Right lobe of liver (tissue), 4 donors: ENCODE results near the gene C2.

Experiments used
- CTCF ChIP-seq, 4 donors: fragments of 200-600 bp in 3 of 4; fragments of 450-650 bp in 1 of 4; IDR thresholded peaks; one replicate each; pipeline versions ENCODE4 v1.5.1 to v1.8.0; 2016 to 2022; ENCODE audit warnings: antibody characterized with exemption in 4 of 4, mild to moderate bottlenecking in 2 of 4
- POLR2A ChIP-seq: fragments of 450-650 bp; IDR thresholded peaks from one replicate; pipeline ENCODE4 v1.6.1; 2017; ENCODE audit warnings: antibody characterized with exemption, mild to moderate bottlenecking
- donor health status: DM: no; HTN: no; CAD: no.
- donor health status: DM: no; HTN: no; CAD: no.
- donor health status: DM: no; HTN: yes; CAD: no.

DNA sequence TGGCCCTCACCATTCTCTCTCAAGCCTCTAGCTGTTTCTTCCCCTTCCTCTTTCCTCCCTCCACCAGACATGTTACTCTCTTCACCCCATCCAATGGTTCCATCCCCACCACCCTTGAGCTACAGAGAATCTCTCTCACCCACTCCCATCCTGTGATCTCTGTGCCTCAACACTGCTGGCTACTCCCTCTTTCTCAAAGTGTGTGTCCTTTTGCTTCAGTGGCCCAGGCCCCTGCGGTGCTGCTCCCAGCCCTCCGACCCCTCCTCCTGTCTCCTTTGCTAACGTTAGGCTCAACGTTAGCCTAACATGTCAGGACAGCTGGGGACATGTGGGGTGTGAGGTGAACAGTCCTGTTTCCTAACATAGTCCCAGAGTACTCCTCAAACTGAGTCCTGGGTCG, 25.4 kb downstream of the C2 start:
- TF ChIP-seq CTCF (IDR thresholded peaks at IDR 0.05) (no peak), POLR2A (no peak)
